ENCODE data around the gene C1orf159.
"Not testable (repeated sequence)": the region's sequence is repeated elsewhere in the genome, so short reads cannot be mapped to it uniquely, and the experiment has no call there.

C1orf159 gene

DNA sequence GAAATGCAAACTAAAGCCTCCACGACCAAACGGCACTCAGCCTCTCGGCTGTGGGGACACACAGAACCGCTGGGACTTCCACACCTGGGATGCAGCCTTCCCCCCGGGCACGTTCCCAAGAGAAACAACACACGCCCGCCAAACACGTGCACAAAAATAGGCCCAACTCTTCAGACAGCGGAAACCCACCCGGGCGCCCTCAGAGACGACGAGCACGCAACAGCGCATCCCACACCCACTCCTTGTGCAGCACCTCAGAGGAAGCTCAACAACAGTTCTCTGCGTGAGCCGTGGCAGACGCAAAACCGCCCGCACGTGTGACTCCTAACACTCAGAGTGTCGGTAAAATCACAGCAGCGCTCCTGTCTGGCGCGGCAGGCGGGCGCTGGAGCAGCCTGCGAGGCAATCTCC is 5.3 kb downstream of the C1orf159 start:
- H3K9me3 Mint-ChIP-seq, result peaks cover 25% of the 10 kb centered on the region
- peaks cover 43% of the 10 kb centered on the region for H3K36me3 Mint-ChIP-seq
- CTCF ChIA-PET, result no interaction called here
- no peak overlapping the region for H3K27ac Mint-ChIP-seq
- no peak for DNase-seq
- H3K4me3 Mint-ChIP-seq, result no peak overlapping the region
- no peaks in the 10 kb centered on the region for H3K27me3 Mint-ChIP-seq
- peaks cover 17% of the 10 kb centered on the region for H3K4me1 Mint-ChIP-seq

DNA sequence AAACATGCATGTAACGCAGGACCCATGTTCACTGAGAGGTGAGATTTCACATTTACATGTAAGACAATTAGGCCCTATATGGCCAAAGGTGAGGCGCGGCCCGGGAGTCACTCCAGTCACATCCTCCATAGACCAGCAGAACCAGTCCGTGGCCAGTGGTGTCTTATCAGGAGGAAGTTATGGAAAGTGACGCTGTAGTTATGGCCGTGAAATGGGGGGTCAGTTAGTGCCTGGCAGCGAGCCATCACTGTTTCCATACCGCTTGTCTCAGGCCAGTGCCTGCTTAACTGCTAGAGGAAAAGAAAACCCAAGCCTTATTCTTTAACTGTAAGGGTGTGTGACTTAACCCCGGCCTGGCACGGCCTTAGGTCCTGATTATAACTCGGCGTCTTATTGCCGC is 6.1 kb downstream of the C1orf159 start:
- CTCF ChIA-PET, result no interaction called here
- peaks cover 27% of the 10 kb centered on the region for H3K9me3 Mint-ChIP-seq
- no peak overlapping the region for H3K4me3 Mint-ChIP-seq
- no peak for DNase-seq
- no peak overlapping the region for H3K27ac Mint-ChIP-seq
- no peaks in the 10 kb centered on the region for H3K27me3 Mint-ChIP-seq
- H3K36me3 Mint-ChIP-seq, result peaks cover 42% of the 10 kb centered on the region
- H3K4me1 Mint-ChIP-seq, result peaks cover 15% of the 10 kb centered on the region

GRCh38 chr1:1106510-1107221 is 9.2 kb downstream of the C1orf159 start:
- peaks cover 31% of the 10 kb centered on the region for H3K4me1 Mint-ChIP-seq
- H3K4me3 Mint-ChIP-seq, result no peak overlapping the region
- CTCF ChIA-PET, result no interaction called here
- H3K9me3 Mint-ChIP-seq, result peaks cover 21% of the 10 kb centered on the region
- H3K36me3 Mint-ChIP-seq, result peaks cover 34% of the 10 kb centered on the region
- DNase-seq, result no peak
- H3K27ac Mint-ChIP-seq, result no peak overlapping the region
- H3K27me3 Mint-ChIP-seq, result no peaks in the 10 kb centered on the region

GRCh38 chr1:1104152-1104551 is 11.7 kb downstream of the C1orf159 start:
- CTCF ChIA-PET, result interaction anchor here (1.1 kb wide), 1 partner anchor 17 kb away, joined by 4 read pairs; no protein-coding TSS in a partner anchor
- H3K27ac Mint-ChIP-seq, result peak overlapping the region; percentile 84
- DNase-seq, result peak; percentile 50
- peaks cover 45% of the 10 kb centered on the region for H3K4me1 Mint-ChIP-seq
- peaks cover 38% of the 10 kb centered on the region for H3K9me3 Mint-ChIP-seq
- not testable (repeated sequence) for H3K27me3 Mint-ChIP-seq, H3K4me3 Mint-ChIP-seq
- peaks cover 46% of the 10 kb centered on the region for H3K36me3 Mint-ChIP-seq

DNA sequence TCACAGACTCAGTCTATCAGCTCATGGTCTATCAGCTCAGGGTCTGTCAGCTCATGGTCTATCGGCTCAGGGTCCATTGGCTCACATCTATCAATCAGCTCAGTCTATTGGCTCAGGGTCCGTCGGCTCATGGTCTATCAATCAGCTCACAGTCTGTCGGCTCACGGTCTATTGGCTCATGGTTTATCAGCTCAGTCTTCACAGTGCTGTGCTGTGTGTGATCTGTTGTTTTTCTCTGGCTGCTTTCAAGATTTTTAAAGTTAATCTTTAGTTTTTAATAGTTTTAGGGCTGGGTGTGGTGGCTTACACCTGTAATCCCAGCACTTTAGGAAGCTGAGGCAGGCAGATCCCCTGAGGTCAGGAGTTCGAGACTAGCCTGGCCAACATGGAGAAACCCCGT is 14.4 kb downstream of the C1orf159 start:
- no peak for DNase-seq
- no peak overlapping the region for H3K4me3 Mint-ChIP-seq
- H3K9me3 Mint-ChIP-seq, result peaks cover 45% of the 10 kb centered on the region
- CTCF ChIA-PET, result interaction anchor here (0.9 kb wide), 1 partner anchor 21 kb away, joined by 3 read pairs; no protein-coding TSS in a partner anchor
- H3K27me3 Mint-ChIP-seq, result no peaks in the 10 kb centered on the region
- no peak overlapping the region for H3K27ac Mint-ChIP-seq
- H3K4me1 Mint-ChIP-seq, result peaks cover 54% of the 10 kb centered on the region
- H3K36me3 Mint-ChIP-seq, result peaks cover 51% of the 10 kb centered on the region

DNA sequence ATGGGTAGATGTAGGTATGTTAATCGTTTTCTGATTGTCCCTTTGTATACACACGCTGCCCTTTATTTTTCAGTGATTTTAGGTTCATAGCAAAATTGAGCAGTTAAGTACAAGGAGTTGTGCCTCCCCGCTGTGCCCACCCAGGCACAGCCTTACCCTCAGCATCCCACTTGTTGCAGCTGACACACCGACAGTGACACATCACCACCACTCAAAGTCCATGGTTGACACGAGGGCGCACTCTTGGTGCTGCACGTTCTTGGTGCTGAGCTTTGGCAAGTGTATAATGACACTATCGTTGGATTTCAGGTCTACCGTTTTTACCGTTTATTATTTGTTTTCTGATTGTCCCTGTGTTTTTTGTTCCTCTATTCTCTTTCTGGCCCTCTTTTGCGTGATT is 15.6 kb downstream of the C1orf159 start:
- CTCF ChIA-PET, result no interaction called here
- H3K27ac Mint-ChIP-seq, result peak overlapping the region; percentile 24

GRCh38 chr1:1099506-1100183 is 16.2 kb downstream of the C1orf159 start:
- peak overlapping the region; percentile 90 for H3K27ac Mint-ChIP-seq

More for the DNA sequence above, 15.6 kb downstream of the C1orf159 start:
- Mint-ChIP-seq H3K36me3 (peaks cover 49% of the 10 kb centered on the region), H3K4me3 (no peak overlapping the region), H3K27me3 (no peaks in the 10 kb centered on the region), H3K9me3 (peaks cover 47% of the 10 kb centered on the region), H3K4me1 (peaks cover 52% of the 10 kb centered on the region)
- no peak for DNase-seq

DNA sequence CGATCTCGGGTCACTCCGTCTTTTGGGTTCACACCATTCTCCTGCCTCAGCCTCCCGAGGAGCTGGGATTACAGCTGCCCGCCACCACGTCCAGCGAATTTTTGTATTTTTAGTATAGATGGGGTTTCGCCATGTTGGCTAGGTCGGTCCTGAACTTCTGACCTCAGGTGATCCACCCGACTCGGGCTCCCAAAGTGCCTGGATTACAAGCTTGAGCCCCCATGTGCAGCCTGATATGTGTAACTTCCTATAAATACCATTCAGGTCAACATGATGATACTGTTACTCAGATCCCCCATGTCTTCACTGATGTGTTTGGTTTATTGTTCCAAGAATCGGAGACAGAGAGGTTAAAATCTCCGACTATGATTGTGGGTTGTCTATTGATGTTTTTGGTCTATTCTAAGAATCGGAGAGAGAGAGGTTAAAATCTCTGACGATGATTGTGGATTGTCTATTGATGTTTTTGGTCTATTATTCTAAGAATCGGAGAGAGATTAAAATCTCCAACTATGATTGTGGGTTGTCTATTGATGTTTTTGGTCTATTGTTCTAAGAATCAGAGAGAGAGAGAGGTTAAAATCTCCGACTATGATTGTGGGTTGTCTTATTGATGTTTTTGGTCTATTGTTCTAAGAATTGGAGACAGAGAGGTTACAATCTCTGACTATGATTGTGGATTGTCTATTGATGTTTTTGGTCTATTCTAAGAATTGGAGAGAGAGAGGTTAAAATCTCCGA is 17.0 kb downstream of the C1orf159 start:
- peak overlapping the region; percentile 90 for H3K27ac Mint-ChIP-seq

More at GRCh38 chr1:1099506-1100183, 16.2 kb downstream of the C1orf159 start:
- DNase-seq, result no peak
- CTCF ChIA-PET, result no interaction called here
- peaks cover 49% of the 10 kb centered on the region for H3K4me1 Mint-ChIP-seq
- H3K27me3 Mint-ChIP-seq, result no peaks in the 10 kb centered on the region
- peaks cover 47% of the 10 kb centered on the region for H3K9me3 Mint-ChIP-seq
- peaks cover 47% of the 10 kb centered on the region for H3K36me3 Mint-ChIP-seq
- H3K4me3 Mint-ChIP-seq, result peak overlapping the region; percentile 39

GRCh38 chr1:1096136-1096535 is 19.8 kb downstream of the C1orf159 start:
- H3K27ac Mint-ChIP-seq, H3K4me3 Mint-ChIP-seq, CTCF ChIA-PET, H3K27me3 Mint-ChIP-seq, DNase-seq: not testable (repeated sequence)
- Mint-ChIP-seq H3K36me3 (peaks cover 25% of the 10 kb centered on the region), H3K4me1 (peaks cover 27% of the 10 kb centered on the region), H3K9me3 (peaks cover 38% of the 10 kb centered on the region)

More for the DNA sequence above, 17.0 kb downstream of the C1orf159 start:
- no peaks in the 10 kb centered on the region for H3K27me3 Mint-ChIP-seq
- CTCF ChIA-PET, result no interaction called here
- H3K4me1 Mint-ChIP-seq, result peaks cover 41% of the 10 kb centered on the region
- peaks cover 48% of the 10 kb centered on the region for H3K9me3 Mint-ChIP-seq
- no peak for DNase-seq
- H3K36me3 Mint-ChIP-seq, result peaks cover 39% of the 10 kb centered on the region
- H3K4me3 Mint-ChIP-seq, result peak overlapping the region; percentile 39

GRCh38 chr1:1094981-1095380 is 20.9 kb downstream of the C1orf159 start:
- H3K4me3 Mint-ChIP-seq, result no peak overlapping the region
- no peak for DNase-seq
- H3K36me3 Mint-ChIP-seq, result peaks cover 17% of the 10 kb centered on the region
- H3K27me3 Mint-ChIP-seq, result no peaks in the 10 kb centered on the region
- peaks cover 31% of the 10 kb centered on the region for H3K9me3 Mint-ChIP-seq
- CTCF ChIA-PET, result no interaction called here
- H3K27ac Mint-ChIP-seq, result no peak overlapping the region
- H3K4me1 Mint-ChIP-seq, result peaks cover 21% of the 10 kb centered on the region

- Mint-ChIP-seq H3K27me3 (no peaks in the 10 kb centered on the region), H3K36me3 (peaks cover 3% of the 10 kb centered on the region), H3K4me3 (no peak overlapping the region), H3K4me1 (peaks cover 7% of the 10 kb centered on the region), H3K27ac (no peak overlapping the region), H3K9me3 (peaks cover 18% of the 10 kb centered on the region)
- DNase-seq, result no peak
- CTCF ChIA-PET, result no interaction called here
Observed at GRCh38 chr1:1093610-1093943, 22.3 kb downstream of the C1orf159 start.

GRCh38 chr1:1092894-1093609 is 22.8 kb downstream of the C1orf159 start:
- DNase-seq, result no peak
- H3K27me3 Mint-ChIP-seq, result no peaks in the 10 kb centered on the region
- peaks cover 14% of the 10 kb centered on the region for H3K9me3 Mint-ChIP-seq
- H3K27ac Mint-ChIP-seq, result no peak overlapping the region
- H3K4me1 Mint-ChIP-seq, result peaks cover 3% of the 10 kb centered on the region
- H3K4me3 Mint-ChIP-seq, result no peak overlapping the region
- CTCF ChIA-PET, result no interaction called here
- H3K36me3 Mint-ChIP-seq, result no peaks in the 10 kb centered on the region

DNA sequence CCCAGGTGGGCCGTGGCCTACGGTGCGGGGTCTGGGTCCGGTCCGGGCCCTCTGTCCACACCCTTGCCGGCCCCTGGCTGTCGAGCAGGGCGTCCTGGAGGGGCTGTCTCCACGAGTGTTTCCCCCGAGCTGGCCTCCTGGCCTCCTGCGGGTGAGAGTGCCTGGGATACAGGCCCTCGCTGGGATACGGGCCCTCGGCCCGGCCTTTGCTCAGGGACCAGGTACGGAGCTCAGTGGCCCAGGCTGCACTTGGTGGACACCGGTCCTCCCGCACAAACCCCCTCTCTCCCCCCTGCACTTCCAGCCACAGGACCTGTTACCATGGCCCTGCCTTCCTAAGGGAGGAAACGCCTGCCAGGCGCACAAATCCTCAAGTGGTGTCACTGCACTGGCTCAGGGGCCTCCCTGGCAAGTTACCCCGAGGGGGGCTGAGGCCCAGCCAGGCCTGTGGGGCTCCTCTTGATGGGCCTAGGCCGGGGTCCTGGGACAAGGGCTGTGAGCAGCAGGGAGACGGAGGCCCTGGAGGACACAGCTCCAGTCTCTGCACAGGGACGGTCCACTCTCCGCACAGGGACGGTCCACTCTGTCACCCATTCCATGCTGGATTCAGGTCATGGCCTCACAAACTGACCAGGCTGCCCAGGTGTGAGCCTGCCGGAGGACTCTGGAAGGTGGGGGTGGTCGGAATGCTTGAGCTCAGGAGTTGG is 23.6 kb downstream of the C1orf159 start:
- CTCF ChIA-PET, result no interaction called here
- no peaks in the 10 kb centered on the region for H3K27me3 Mint-ChIP-seq
- no peak overlapping the region for H3K27ac Mint-ChIP-seq
- DNase-seq, result no peak
- no peaks in the 10 kb centered on the region for H3K36me3 Mint-ChIP-seq
- H3K4me3 Mint-ChIP-seq, result no peak overlapping the region
- peaks cover 10% of the 10 kb centered on the region for H3K9me3 Mint-ChIP-seq
- no peaks in the 10 kb centered on the region for H3K4me1 Mint-ChIP-seq
